GM12874 (cell line): ENCODE data around the gene ABCD2.

Source experiments
- CTCF ChIP-seq: IDR thresholded peaks from 2 replicates; pipeline ENCODE4 v1.5.1; 2011; ENCODE audit warnings: low read depth, mild to moderate bottlenecking, control low read depth, low read length, moderate library complexity; ENCODE audit not compliant: insufficient read depth

Gene ABCD2

GRCh38 chr12:39628836-39629235 is 9.2 kb upstream of the ABCD2 start:
- TF ChIP-seq CTCF, result no peak

GRCh38 chr12:39627914-39628313 is 8.3 kb upstream of the ABCD2 start:
- TF ChIP-seq CTCF, result no peak

GRCh38 chr12:39626033-39626814 is 6.6 kb upstream of the ABCD2 start:
- no peak for TF ChIP-seq CTCF

- TF ChIP-seq CTCF, result no peak
Measured at GRCh38 chr12:39623919-39624318, 4.3 kb upstream of the ABCD2 start.

GRCh38 chr12:39622306-39622705 is 2.7 kb upstream of the ABCD2 start:
- TF ChIP-seq CTCF, result no peak

- TF ChIP-seq CTCF, result no peak
Measured at GRCh38 chr12:39621670-39622069, 2.1 kb upstream of the ABCD2 start.

GRCh38 chr12:39620659-39621658 is 1.4 kb upstream of the ABCD2 start:
- TF ChIP-seq CTCF, result no peak
